HepG2 (cell line): ENCODE results near the gene KLHDC7A. TPM values are rescaled to one million over a fixed set of nuclear protein-coding genes. Genes with fewer than 3 reads are reported as not detected.

Experiments
- ATAC-seq: fragments of 200-7000 bp; cut with Tn5 transposase; 3 replicates; pipeline ENCODE4 v1.9.1; 2020; ENCODE audit warnings: mild to moderate bottlenecking, moderate library complexity
- BruUV-seq: library from RNA; stranded (reverse); fragments of 400-500 nt; replicated peaks from 2 replicates; lab custom pipeline; 2021; lab: Mats Ljungman, UMichigan
- CTCF ChIA-PET: fragments of 300-600 bp; formaldehyde crosslinking; extraction: SDS; loops from one replicate; lab custom pipeline; 2021; ENCODE audit warnings: low total read pairs, inconsistent platforms, low intra/inter-chr PET ratio; lab: Yijun Ruan, JAX
- POLR2A ChIA-PET: fragments of 350-600 bp; sonication (Branson Sonifier 250); formaldehyde crosslinking; loops from one replicate; lab custom pipeline; 2020; ENCODE audit warnings: antibody characterized with exemption, inconsistent platforms; lab: Yijun Ruan, JAX
- DNase-seq: peaks from one replicate; pipeline ENCODE4 v3.0.0-alpha.2; 2015; ENCODE audit warnings: low spot score
- FAIRE-seq: peaks from 3 replicates; lab custom pipeline; 2011; peaks lifted over from hg19 to GRCh38; lab: Jason Lieb, UNC
- H2AFZ ChIP-seq: one replicate; pipeline ENCODE4 v1.6.1; 2011; ENCODE audit warnings: low read length, inconsistent platforms
- H3K27ac ChIP-seq: fragments of 300-600 bp; 3 replicates; pipeline ENCODE4 v1.8.0; 2011; ENCODE audit warnings: mixed run types, mild to moderate bottlenecking, mixed read lengths, low read length, inconsistent platforms; ENCODE audit not compliant: insufficient read depth; ENCODE audit errors: extremely low read length
- H3K27me3 ChIP-seq, 2 experiments: fragments of 200-600 bp in 1 of 2; 2 replicates in 1 of 2; 3 replicates in 1 of 2; pipeline versions ENCODE4 v1.6.0 to v1.8.0; 2011; ENCODE audit warnings: low read length in 2 of 2, mild to moderate bottlenecking in 2 of 2, moderate library complexity in 2 of 2, inconsistent platforms in 1 of 2; ENCODE audit not compliant: insufficient read depth in 2 of 2, control insufficient read depth in 1 of 2
- H3K36me3 ChIP-seq, 2 experiments: fragments of 200-600 bp in 1 of 2; replicated peaks in 1 of 2; 2 replicates in 1 of 2; 3 replicates in 1 of 2; pipeline versions ENCODE4 v1.5.1 to v1.8.0; 2011; ENCODE audit warnings: low read length in 2 of 2, inconsistent platforms in 1 of 2; ENCODE audit not compliant: insufficient read depth in 2 of 2, control insufficient read depth in 1 of 2
- H3K4me1 ChIP-seq: 2 replicates; pipeline ENCODE4 v1.5.1; 2012; ENCODE audit warnings: low read length, inconsistent platforms; ENCODE audit not compliant: insufficient read depth
- H3K4me2 ChIP-seq: 2 replicates; pipeline ENCODE4 v1.6.0; 2011; ENCODE audit warnings: low read depth, low read length, inconsistent platforms
- H3K4me3 ChIP-seq, 3 experiments: fragments of 200-600 bp in 1 of 3; sonication (generic), shearing (Covaris generic) in 1 of 3; replicated peaks in 1 of 3; 2 replicates each; pipeline ENCODE4 v1.5.1; 2011 to 2016; ENCODE audit warnings: low read length in 3 of 3, inconsistent platforms in 2 of 3, low read depth in 2 of 3, mild to moderate bottlenecking in 2 of 3, control low read depth in 1 of 3, mixed read lengths in 1 of 3; ENCODE audit not compliant: insufficient read depth in 1 of 3
- H3K79me2 ChIP-seq: one replicate; pipeline ENCODE4 v1.6.1; 2011; ENCODE audit warnings: low read length, inconsistent platforms; ENCODE audit not compliant: insufficient read depth
- H3K9ac ChIP-seq: 2 replicates; pipeline ENCODE4 v1.6.0; 2011; ENCODE audit warnings: mild to moderate bottlenecking, low read depth, low read length, inconsistent platforms; ENCODE audit not compliant: insufficient read depth
- H3K9me3 ChIP-seq: 2 replicates; pipeline ENCODE4 v1.5.1; 2012; ENCODE audit warnings: mild to moderate bottlenecking, low read length
- H4K20me1 ChIP-seq: 2 replicates; pipeline ENCODE4 v1.6.0; 2011; ENCODE audit warnings: inconsistent platforms, mild to moderate bottlenecking, low read length, moderate library complexity; ENCODE audit not compliant: insufficient read depth
- BCL3 ChIP-seq: sonication (generic); formaldehyde crosslinking; IDR thresholded peaks from 2 replicates; pipeline ENCODE4 v1.5.1; 2020; ENCODE audit warnings: mild to moderate bottlenecking, missing genetic modification reagents, moderate library complexity
- CENPT ChIP-seq: sonication (generic); formaldehyde crosslinking; IDR thresholded peaks from 2 replicates; pipeline ENCODE4 v1.8.0; 2022; ENCODE audit warnings: low read depth, mild to moderate bottlenecking, moderate library complexity, missing genetic modification reagents
- ESRRA ChIP-seq: sonication (generic); formaldehyde crosslinking; IDR thresholded peaks from 2 replicates; pipeline ENCODE4 v1.5.1; 2020; ENCODE audit warnings: mild to moderate bottlenecking, low read depth, missing genetic modification reagents
- HBP1 ChIP-seq: IDR thresholded peaks from 2 replicates; pipeline ENCODE4 v1.6.1; 2016; ENCODE audit warnings: low read depth, control low read depth
- NR3C1 ChIP-seq: sonication (generic); formaldehyde crosslinking; IDR thresholded peaks from 2 replicates; pipeline ENCODE4 v1.4.0; 2020; ENCODE audit warnings: missing genetic modification reagents
- PLRG1 ChIP-seq: fragments of 450-650 bp; conservative IDR thresholded peaks from 2 replicates; pipeline ENCODE4 v1.6.1; 2016
- RARG ChIP-seq: sonication (generic); formaldehyde crosslinking; IDR thresholded peaks from 2 replicates; pipeline ENCODE4 v1.4.0; 2020; ENCODE audit warnings: low read depth, mild to moderate bottlenecking, missing genetic modification reagents
- SOX13 ChIP-seq, 3 experiments: fragments of 450-650 bp in 1 of 3; sonication (generic) in 1 of 3; formaldehyde crosslinking in 1 of 3; IDR thresholded peaks in 2 of 3; conservative IDR thresholded peaks in 1 of 3; 2 replicates each; pipeline versions ENCODE4 v1.5.0 to v1.6.1; 2016 to 2020; ENCODE audit warnings: antibody characterized with exemption in 1 of 3, mild to moderate bottlenecking in 1 of 3, missing compliant biosample characterization in 1 of 3, missing genetic modification reagents in 1 of 3, moderate library complexity in 1 of 3
- SP4 ChIP-seq: sonication (generic); formaldehyde crosslinking; IDR thresholded peaks from 2 replicates; pipeline ENCODE4 v1.8.1; 2023; ENCODE audit warnings: mild to moderate bottlenecking, missing genetic modification reagents
- WIZ ChIP-seq: sonication (generic); formaldehyde crosslinking; IDR thresholded peaks from 2 replicates; pipeline ENCODE4 v1.5.1; 2020; ENCODE audit warnings: mild to moderate bottlenecking, missing genetic modification reagents
- ZFP41 ChIP-seq: sonication (generic); formaldehyde crosslinking; IDR thresholded peaks from 2 replicates; pipeline ENCODE4 v1.4.0; 2020; ENCODE audit warnings: mild to moderate bottlenecking, missing genetic modification reagents, borderline replicate concordance
- ZMAT5 ChIP-seq: sonication (generic); formaldehyde crosslinking; IDR thresholded peaks from 2 replicates; pipeline ENCODE4 v1.5.0; 2020; ENCODE audit warnings: mild to moderate bottlenecking, low read depth, missing genetic modification reagents, borderline replicate concordance
- ZNF136 ChIP-seq: sonication (generic); formaldehyde crosslinking; IDR thresholded peaks from 2 replicates; pipeline ENCODE4 v1.8.1; 2022; ENCODE audit warnings: low read depth, mild to moderate bottlenecking, moderate library complexity, missing genetic modification reagents
- ZNF205 ChIP-seq: IDR thresholded peaks from 2 replicates; pipeline ENCODE4 v1.6.1; 2018; ENCODE audit warnings: missing biosample characterization, missing genetic modification reagents
- ZNF280B ChIP-seq: sonication (generic); formaldehyde crosslinking; IDR thresholded peaks from 2 replicates; pipeline ENCODE4 v1.5.0; 2020; ENCODE audit warnings: missing genetic modification reagents, mild to moderate bottlenecking, borderline replicate concordance
- ZNF317 ChIP-seq: sonication (generic); formaldehyde crosslinking; IDR thresholded peaks from 2 replicates; pipeline ENCODE4 v1.5.0; 2020; ENCODE audit warnings: mild to moderate bottlenecking, missing genetic modification reagents
- ZNF329 ChIP-seq: sonication (generic); formaldehyde crosslinking; IDR thresholded peaks from 2 replicates; pipeline ENCODE4 v1.9.0; 2021; ENCODE audit warnings: low read depth, mild to moderate bottlenecking, missing genetic modification reagents
- ZNF747 ChIP-seq: sonication (generic); formaldehyde crosslinking; IDR thresholded peaks from 2 replicates; pipeline ENCODE4 v1.8.1; 2023; ENCODE audit warnings: missing genetic modification reagents, mild to moderate bottlenecking, borderline replicate concordance
- WGBS: methylation state at CpG from one replicate; pipeline ENCODE4 v1.1.6; 2017; ENCODE audit warnings: low lambda C conversion rate; 5-methylcytosine and 5-hydroxymethylcytosine counted together
- in situ Hi-C: cut with HindIII; loops from 2 replicates; pipeline ENCODE4 v1.10.0; 2017; ENCODE audit warnings: low pct_unique_long_range_greater_than_20kb; ENCODE audit not compliant: extremely low pct_ligation_motif_present
- intact Hi-C: fragments of 100-400 bp; cut with micrococcal nuclease; formaldehyde crosslinking; loops from one replicate; pipeline ENCODE4 v1.10.0; 2022; ENCODE audit not compliant: unreplicated experiment
- polyA plus RNA-seq, 8 experiments: library from polyadenylated mRNA; depleted of rRNA in 3 of 8; stranded (reverse) in 7 of 8; unstranded in 1 of 8; fragments of >200 nt; fragmentation: Illumina TruSeq in 4 of 8; extraction: Trizol in 4 of 8; gene quantifications; 2 replicates each; pipeline versions ENCODE4 v1.2.1 to v1.2.3, GENCODE V29; 2011 to 2016; ENCODE audit warnings: low read depth in 4 of 8, missing spikeins in 1 of 8, mixed read lengths in 1 of 8; ENCODE audit not compliant: insufficient read depth in 1 of 8
- total RNA-seq, 5 experiments: library from RNA; depleted of rRNA; stranded (reverse); fragments of >200 nt; fragmentation: Illumina TruSeq; extraction: Trizol; gene quantifications; 2 replicates each; pipeline ENCODE4 v1.2.3, GENCODE V29; 2016; ENCODE audit warnings: low read depth in 1 of 5

KLHDC7A gene
- total and polyA plus RNA-seq, 2 of the 13 experiments (the other 11 are each of a cell fraction or from before 2014, with no cell fraction given) = 0.15 to 1.8 TPM

- TF ChIP-seq HBP1 (CRISPR knock-in tag) (no peak), ZNF280B (no peak), ZNF747 (CRISPR knock-in tag) (no peak), ZNF329 (CRISPR knock-in tag) (no peak), WIZ (CRISPR knock-in tag) (no peak), NR3C1 (CRISPR knock-in tag) (no peak)
Observed at GRCh38 chr1:18491168-18491567, 10.4 kb downstream of the KLHDC7A start (continued).

GRCh38 chr1:18494304-18494703 lies 13.6 kb downstream of the KLHDC7A start:
- TF ChIP-seq SOX13 (IDR thresholded peaks at IDR 0.05) = no peak
- no peak for TF ChIP-seq SOX13 (CRISPR knock-in tag; conservative IDR thresholded peaks at IDR 0.05 in 1 of 2, IDR thresholded peaks at IDR 0.05 in 1 of 2)
- TF ChIP-seq ZNF317 (CRISPR knock-in tag) = no peak
- no peak for TF ChIP-seq ZNF136 (CRISPR knock-in tag)
- no peak for TF ChIP-seq ESRRA (CRISPR knock-in tag)
- no peak for TF ChIP-seq ZNF205 (CRISPR knock-in tag)
- TF ChIP-seq SP4 (CRISPR knock-in tag) = no peak
- no peak for TF ChIP-seq PLRG1
- no peak for TF ChIP-seq ZFP41
- no peak for TF ChIP-seq ZMAT5
- no peak for TF ChIP-seq CENPT (CRISPR knock-in tag)
- no peak for TF ChIP-seq BCL3
- no peak for TF ChIP-seq RARG (CRISPR knock-in tag)
- DNase-seq = no peak
- Histone ChIP-seq H3K9me3 (no peaks in the 10 kb centered on the region), H3K36me3 (no peaks in the 10 kb centered on the region), H2AFZ (no peak overlapping the region), H3K4me2 (no peak overlapping the region), H4K20me1 (no peaks in the 10 kb centered on the region), H3K9ac (no peak overlapping the region), H3K4me3 (no peak overlapping the region), H3K27ac (no peak overlapping the region), H3K79me2 (no peaks in the 10 kb centered on the region), H3K27me3 (0 out of 5 replicates have a peak, but pooled peaks cover 0 to 7% of the 10 kb centered on the region in 2 experiments), H3K4me1 (no peaks in the 10 kb centered on the region)
- in situ Hi-C loops = no loop called here
- intact Hi-C loops = no loop called here
- no peak for FAIRE-seq
- ChIA-PET POLR2A (interaction anchor here (1.3 kb wide), 1 partner anchor 13 kb away, joined by 4 read pairs; the partner anchor contains the start of gene KLHDC7A), CTCF (no interaction called here)
- no peak for ATAC-seq
- 13% methylated on average over 3 of the region's 3 CpGs for WGBS
- BruUV-seq = no TSS peak
